Measurements from ENCODE around the gene AMOTL2. TPM values are rescaled to one million over a fixed set of nuclear protein-coding genes. Genes with fewer than 3 reads are reported as not detected.

AMOTL2 gene
- polyA plus RNA-seq, 1 of the 3 experiments (the other 2 are of a cell fraction) = 185 TPM

DNA sequence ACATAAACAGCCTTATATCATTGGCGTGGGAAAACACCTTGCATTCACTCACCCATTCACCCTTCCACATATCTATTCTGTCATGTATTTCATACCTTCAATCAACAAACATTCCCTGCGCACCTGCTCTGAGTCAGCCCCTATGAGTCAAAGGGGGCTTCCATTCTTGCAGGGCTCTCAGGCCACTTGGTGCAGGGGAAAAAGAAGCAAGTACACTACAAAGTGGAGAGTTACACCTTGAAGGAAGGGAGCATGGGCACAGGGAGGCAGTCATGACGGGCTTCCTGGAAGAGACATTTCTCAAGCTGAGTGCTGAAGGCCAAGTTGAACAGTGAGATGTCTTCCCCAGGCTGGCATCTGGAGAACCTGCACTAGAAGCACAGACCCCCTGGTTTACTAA, 4.6 kb upstream of the AMOTL2 start (continued):
- TF ChIP-seq REST (IDR thresholded peaks at IDR 0.05; ENCODE audit: low read depth, low read length) (no peak), CTCF (IDR thresholded peaks at IDR 0.05) (no peak), SIN3A (IDR thresholded peaks at IDR 0.05; ENCODE audit: borderline replicate concordance, low read depth, low read length) (no peak), RAD21 (IDR thresholded peaks at IDR 0.05; ENCODE audit: low read length) (no peak)

- Histone ChIP-seq H3K27me3 (ENCODE audit: insufficient read depth) (no peaks in the 10 kb centered on the region), H3K4me1 (ENCODE audit: control insufficient read depth in 1 of 2, insufficient read depth in 2 of 2, low read depth in 1 of 2, low read length in 1 of 2) (peaks cover 5 to 7% of the 10 kb centered on the region in 2 experiments; a peak in 3 of 4 replicates), H2AFZ (ENCODE audit: low read depth) (no peak overlapping the region), H3K4me2 (no peak overlapping the region), H3K36me3 (replicated peaks in 1 of 2; ENCODE audit: control insufficient read depth in 1 of 2, insufficient read depth in 2 of 2, low read length in 1 of 2) (peaks cover 0 to 1% of the 10 kb centered on the region in 2 experiments), H3K27ac (ENCODE audit: low read depth in 2 of 2, low read length in 1 of 2) (no peak overlapping the region), H3F3A (replicated peaks; ENCODE audit: insufficient read depth) (no peaks in the 10 kb centered on the region), H4K20me1 (ENCODE audit: insufficient read depth) (peaks cover 2% of the 10 kb centered on the region), H3K9me2 (no peaks in the 10 kb centered on the region), H3K79me2 (ENCODE audit: insufficient read depth) (peaks cover 14% of the 10 kb centered on the region), H3K9ac (no peak overlapping the region), H3K4me3 (ENCODE audit: low read depth in 2 of 2, low read length in 1 of 2) (no peak overlapping the region), H3K9me3 (no peaks in the 10 kb centered on the region)
- CTCF ChIA-PET = interaction anchor here (0.8 to 1.6 kb wide), 8 partner anchors 9 to 113 kb away, joined by 3 to 7 read pairs (median 4); no protein-coding TSS in a partner anchor
- TF ChIP-seq TAF1 (IDR thresholded peaks at IDR 0.05; ENCODE audit: borderline replicate concordance, low read depth, low read length) (no peak), FOSL2 (IDR thresholded peaks at IDR 0.05; ENCODE audit: borderline replicate concordance, low read depth) (no peak), SMC3 (IDR thresholded peaks at IDR 0.05; ENCODE audit: low read depth, low read length) (peak; percentile 44), GATA2 (CRISPR knock-in tag; IDR thresholded peaks at IDR 0.05) (no peak), CTCF (IDR thresholded peaks at IDR 0.05) (peak; percentile 47), RAD21 (IDR thresholded peaks at IDR 0.05; ENCODE audit: low read length) (peak; percentile 64), TEAD4 (IDR thresholded peaks at IDR 0.05; ENCODE audit: borderline replicate concordance, insufficient read depth) (no peak), MAX (IDR thresholded peaks at IDR 0.05; ENCODE audit: low read depth) (no peak), MXI1 (IDR thresholded peaks at IDR 0.05; ENCODE audit: low read depth, low read length) (no peak)
- POLR2A ChIA-PET = no interaction called here
- DNase-seq = peak; percentile 64
These were observed 4.1 kb upstream of the AMOTL2 start for GRCh38 chr3:134378384-134378783.

Data from SK-N-SH (cell line).